Activated naive CD4-positive, alpha-beta T cell treated with anti-CD3 and anti-CD28 coated beads, Interleukin-2, amount 10 ng/mL, durations not matched to agents 7 days and 5 days (primary cell): ENCODE data around the gene HRH3.

ENCODE experiments used
- CTCF ChIA-PET: fragments of 350-600 bp; sonication (Branson Sonifier 250); formaldehyde crosslinking; loops from one replicate; lab custom pipeline; 2021; ENCODE audit warnings: antibody characterized with exemption; lab: Charles Lee
- DNase-seq: peaks from one replicate; pipeline ENCODE4 v3.0.0-alpha.2; 2020
- H3K27ac Mint-ChIP-seq: one replicate; pipeline ENCODE4 v1.8.0; 2021; ENCODE audit warnings: mild to moderate bottlenecking, moderate library complexity, mixed read lengths
- H3K27me3 Mint-ChIP-seq: one replicate; pipeline ENCODE4 v1.8.0; 2021; ENCODE audit warnings: mild to moderate bottlenecking, mixed read lengths
- H3K36me3 Mint-ChIP-seq: one replicate; pipeline ENCODE4 v1.8.0; 2021; ENCODE audit warnings: mixed read lengths
- H3K4me1 Mint-ChIP-seq: one replicate; pipeline ENCODE4 v1.8.0; 2021; ENCODE audit warnings: mixed read lengths
- H3K4me3 Mint-ChIP-seq: one replicate; pipeline ENCODE4 v1.8.0; 2021; ENCODE audit warnings: mild to moderate bottlenecking, moderate library complexity, mixed read lengths
- H3K9me3 Mint-ChIP-seq: one replicate; pipeline ENCODE4 v1.8.0; 2021; ENCODE audit warnings: mixed read lengths

The HRH3 gene

DNA sequence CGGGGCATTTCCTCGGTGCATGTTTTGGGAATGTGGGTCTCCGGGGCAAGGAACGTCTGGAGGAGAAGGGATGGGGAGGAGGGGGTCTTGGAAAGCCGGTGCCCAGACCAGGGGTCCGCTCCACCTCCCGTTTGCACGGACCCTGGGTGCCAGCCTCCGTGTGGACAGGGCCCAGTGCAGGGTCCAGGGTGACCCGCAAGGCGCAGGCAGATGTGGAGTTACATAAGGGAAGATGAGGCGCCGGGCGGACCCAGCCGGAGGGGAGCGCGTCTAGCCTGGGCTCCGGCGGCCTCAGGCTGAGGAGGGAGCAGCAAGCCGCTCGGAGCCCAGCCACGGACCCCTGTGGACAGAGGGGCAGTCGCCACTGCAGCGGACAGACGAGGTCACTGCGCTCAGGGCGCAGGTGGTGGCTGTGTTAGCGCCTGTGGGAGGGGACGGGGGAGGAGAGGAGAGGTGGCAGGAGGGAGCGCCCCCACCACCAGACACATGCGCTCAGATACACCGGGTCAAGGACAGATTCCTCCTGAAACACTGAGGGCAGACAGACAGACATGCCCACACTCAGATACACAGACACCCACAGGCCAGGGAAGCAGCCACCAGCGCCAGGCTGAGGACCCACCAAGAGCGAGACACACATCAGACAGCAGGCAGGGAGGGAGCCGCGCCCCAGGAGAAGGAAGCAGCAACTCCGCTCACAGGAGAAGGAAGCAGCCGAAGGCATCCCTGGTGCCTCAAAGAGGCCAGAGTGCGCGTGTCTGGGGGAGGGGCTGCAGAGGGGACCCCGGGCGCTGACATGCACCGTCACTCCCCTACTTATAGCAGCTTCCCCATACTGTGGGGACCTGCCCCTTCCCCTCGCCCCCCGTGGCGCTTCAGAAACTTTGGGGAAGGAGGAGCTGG is 839 bp upstream of the HRH3 start:
- no peak for DNase-seq
- Mint-ChIP-seq H3K27ac (no peak overlapping the region), H3K4me3 (no peak overlapping the region), H3K36me3 (no peaks in the 10 kb centered on the region), H3K4me1 (peaks cover 4% of the 10 kb centered on the region), H3K27me3 (peaks cover 82% of the 10 kb centered on the region), H3K9me3 (no peaks in the 10 kb centered on the region)
- CTCF ChIA-PET: no interaction called here

DNA sequence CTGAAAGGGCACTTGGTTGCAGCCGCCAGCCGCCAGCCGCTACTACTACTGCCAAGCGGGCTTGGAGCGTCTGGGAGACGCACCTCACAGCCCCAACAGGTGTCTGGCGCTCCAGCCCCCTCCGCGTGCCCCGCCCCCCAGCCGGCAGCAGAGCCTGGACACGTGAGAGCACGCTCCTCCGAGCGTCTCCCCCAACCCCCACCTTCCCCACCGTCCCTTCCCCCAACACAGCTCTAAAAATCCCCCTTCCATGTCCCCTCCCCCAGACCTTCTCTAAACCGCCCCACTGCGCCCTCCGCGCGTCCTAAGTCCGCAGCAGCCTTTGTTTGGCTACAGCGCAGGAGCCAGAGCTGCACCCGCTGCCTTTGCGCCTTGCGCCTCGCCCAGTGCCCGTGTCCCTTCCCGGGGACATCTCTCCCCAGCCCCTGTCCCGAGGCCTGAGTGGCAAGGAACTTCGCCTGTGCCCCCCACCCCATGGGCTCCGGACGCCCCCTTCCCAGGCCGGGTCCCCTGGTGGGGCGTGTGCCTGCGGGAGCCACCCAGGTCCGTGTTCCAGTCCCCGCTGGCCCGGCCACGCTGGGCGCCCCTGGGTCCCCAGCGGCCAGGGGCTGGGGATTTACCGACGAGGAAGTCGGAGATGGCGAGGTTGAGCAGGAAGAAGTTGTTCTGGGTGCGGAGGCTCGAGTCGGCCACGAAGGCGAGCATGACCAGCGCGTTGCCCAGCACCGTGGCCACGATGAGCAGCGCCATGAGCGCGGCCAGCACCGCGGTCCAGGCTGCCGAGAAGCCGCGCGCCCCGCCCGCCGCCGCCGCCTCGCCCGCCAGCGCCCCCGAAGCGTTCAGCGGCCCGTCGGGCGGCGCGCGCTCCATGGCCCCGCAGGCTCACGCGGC is 732 bp downstream of the HRH3 start:
- Mint-ChIP-seq H3K4me1 (peaks cover 4% of the 10 kb centered on the region), H3K27me3 (peaks cover 85% of the 10 kb centered on the region), H3K9me3 (no peaks in the 10 kb centered on the region), H3K36me3 (no peaks in the 10 kb centered on the region), H3K4me3 (no peak overlapping the region), H3K27ac (no peak overlapping the region)
- DNase-seq: no peak
- CTCF ChIA-PET: no interaction called here

DNA sequence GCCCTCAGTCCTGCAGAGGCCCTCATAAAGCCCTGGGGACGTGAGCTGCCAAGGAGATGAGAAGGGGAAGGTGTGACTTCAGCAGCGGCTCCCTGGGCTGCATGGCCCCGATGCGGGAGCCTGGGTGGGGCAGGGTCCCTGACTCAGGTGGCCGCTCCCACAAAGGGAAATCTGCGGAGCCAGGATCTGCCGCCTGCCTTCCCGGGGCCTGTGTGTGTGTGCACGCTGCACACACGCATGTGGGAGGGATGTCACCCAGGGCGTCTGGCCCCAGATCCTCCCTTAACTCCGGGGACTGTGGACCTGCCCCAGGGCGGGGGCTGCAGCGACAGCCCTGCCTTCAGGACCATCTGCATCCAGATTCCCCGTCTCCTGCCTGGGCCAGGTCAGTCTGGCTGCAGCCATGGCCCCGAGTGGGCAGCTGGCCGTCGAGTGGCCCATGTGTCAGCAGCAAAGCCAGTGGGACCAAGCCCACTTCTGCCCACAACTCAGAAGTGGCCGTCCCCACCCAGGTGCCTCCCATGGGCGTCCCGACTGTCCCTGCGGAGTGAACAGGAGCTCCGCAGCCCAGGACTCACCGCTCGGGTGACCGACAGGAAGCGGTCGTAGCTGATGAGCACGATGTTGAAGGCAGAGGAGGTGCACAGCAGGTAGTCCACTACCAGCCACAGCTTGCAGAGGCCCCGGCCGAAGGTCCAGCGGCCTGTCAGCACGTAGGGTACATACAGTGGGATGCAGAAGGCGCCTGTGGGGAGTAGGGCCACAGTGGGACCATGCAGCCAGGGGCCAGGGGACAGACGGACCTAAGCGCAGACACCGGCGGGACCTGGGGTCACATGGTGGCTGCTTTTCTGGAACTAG is 1.9 kb downstream of the HRH3 start:
- no peaks in the 10 kb centered on the region for H3K9me3 Mint-ChIP-seq
- H3K36me3 Mint-ChIP-seq: no peaks in the 10 kb centered on the region
- no peak overlapping the region for H3K4me3 Mint-ChIP-seq
- DNase-seq: no peak
- H3K27ac Mint-ChIP-seq: no peak overlapping the region
- H3K4me1 Mint-ChIP-seq: peaks cover 4% of the 10 kb centered on the region
- peaks cover 83% of the 10 kb centered on the region for H3K27me3 Mint-ChIP-seq
- CTCF ChIA-PET: no interaction called here

DNA sequence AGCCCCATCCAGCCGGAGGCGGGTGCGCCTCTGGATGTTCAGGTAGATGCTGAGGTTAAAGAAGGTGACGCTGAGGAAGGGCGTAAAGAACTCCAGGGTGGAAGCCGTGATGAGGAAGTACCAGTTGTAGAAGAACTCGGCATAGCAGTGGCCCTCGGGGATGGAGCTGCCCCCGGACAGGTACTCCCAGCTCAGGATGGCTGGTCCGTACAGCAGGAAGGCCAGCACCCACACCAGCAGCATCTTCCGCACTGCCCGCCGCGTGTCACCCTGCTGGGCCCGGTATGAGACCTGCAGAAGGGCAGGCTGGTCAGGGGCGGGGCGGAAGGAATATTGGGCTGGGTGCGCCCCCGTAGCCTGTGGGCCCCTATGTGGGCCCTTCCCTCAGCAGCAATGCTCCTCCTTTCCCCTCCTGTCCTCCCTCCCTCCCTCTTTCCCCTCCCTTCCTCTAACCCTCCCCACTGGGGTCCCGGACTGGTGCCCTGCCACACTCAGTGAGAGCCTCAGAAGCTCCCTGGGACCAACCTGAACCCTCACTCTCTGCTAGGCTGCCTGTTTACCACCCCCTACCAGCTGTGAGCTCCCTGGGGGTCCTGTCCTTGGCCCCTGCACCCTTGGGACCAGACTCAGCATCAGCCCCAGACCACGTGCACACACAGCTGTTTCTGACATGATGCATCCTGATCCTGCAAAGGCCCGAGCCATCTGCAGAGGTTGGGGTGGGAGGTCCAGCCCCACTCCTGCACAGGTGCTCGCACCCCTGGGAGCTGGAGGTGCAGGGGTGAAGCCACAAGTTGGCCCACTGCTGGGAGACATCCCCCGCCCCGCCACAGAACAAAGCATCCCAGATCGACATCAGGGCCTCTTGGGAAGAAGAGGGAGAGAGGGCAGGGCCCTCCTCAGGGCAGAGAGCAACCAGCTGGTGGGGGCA is 3.2 kb downstream of the HRH3 start:
- Mint-ChIP-seq H3K27me3 (peaks cover 76% of the 10 kb centered on the region), H3K9me3 (no peaks in the 10 kb centered on the region), H3K4me1 (peaks cover 4% of the 10 kb centered on the region), H3K4me3 (no peak overlapping the region), H3K27ac (no peak overlapping the region), H3K36me3 (no peaks in the 10 kb centered on the region)
- CTCF ChIA-PET: no interaction called here
- DNase-seq: no peak

DNA sequence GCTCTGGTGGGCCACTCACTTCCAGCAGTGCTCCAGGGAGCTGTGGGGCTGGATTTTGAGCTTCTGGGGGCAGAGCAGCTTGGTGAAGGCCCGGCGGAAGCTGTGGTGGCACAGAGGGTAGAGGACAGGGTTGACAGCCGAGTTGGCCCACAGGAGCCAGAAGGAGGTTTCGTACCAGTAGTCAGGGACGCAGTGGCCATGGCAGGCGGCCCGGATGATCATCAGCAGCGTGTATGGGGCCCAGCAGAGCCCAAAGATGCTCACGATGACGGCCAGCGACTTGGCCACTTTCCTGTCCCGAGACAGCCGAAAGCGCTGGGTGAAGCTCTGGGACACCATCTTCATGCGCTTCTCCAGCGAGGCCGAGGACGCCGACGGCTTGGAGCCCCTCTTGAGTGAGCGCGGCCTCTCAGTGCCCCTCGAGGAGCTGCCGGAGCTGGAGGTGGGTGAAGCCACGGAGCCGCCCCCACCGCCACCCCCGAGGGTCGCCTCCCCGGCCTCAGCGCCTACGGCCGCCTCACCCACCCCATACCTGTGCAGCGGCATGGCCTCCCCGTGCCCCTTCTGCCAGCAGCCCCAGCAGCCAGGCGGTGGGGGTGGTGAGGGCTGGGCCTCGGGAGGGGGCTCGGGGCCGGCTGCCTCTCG is 4.0 kb downstream of the HRH3 start:
- no peak overlapping the region for H3K27ac Mint-ChIP-seq
- CTCF ChIA-PET: no interaction called here
- H3K36me3 Mint-ChIP-seq: no peaks in the 10 kb centered on the region
- H3K4me1 Mint-ChIP-seq: peaks cover 4% of the 10 kb centered on the region
- no peak overlapping the region for H3K4me3 Mint-ChIP-seq
- DNase-seq: no peak
- peaks cover 74% of the 10 kb centered on the region for H3K27me3 Mint-ChIP-seq
- no peaks in the 10 kb centered on the region for H3K9me3 Mint-ChIP-seq

DNA sequence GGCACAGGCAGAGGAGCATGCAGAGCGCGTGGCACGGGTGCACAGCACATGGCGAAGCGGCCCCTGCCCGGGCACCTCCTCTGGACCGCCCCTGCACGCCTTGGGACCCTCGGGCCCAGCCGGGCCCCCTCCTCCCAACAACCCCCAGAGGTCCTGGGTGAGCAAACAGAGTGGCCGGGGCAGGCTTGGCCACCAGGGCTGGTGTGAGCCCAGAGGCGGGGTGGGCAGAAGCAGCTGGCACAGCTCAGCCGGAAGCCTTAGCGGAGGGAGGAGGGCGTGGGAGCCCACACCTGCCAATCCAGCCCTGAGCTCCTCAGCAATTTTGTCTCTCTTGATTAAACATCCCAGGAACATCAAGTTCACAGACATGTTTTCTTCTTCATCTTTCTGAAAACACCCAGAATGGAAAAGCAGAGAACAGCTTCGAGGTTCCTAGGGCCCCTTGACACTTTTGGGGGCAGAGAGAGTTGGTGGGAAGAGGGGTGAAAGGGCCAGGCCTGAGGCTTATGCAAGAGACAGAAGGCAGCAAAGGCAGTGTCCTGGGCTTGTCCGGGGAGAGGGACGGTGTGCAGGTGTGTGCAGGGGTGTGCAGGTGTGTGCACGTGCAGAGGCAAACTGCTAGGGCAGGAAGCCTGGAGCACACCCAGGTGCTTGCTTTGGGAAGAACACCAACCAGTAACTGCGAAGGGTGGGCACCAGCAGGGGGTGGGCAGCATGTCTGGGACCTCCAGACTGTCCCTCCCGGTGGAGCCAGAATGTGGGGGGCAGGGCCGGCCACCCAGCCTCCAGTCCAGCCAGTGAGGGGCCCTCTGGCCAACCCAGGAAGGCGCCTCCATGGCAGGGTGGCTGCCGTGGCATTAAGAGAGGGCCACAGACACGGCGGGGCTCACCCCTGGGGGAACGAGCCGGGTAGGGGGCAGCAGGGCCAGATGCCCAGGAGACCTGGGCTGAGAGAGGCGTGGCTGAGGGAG is 4.8 kb downstream of the HRH3 start:
- no peak for DNase-seq
- Mint-ChIP-seq H3K4me1 (no peaks in the 10 kb centered on the region), H3K36me3 (no peaks in the 10 kb centered on the region), H3K4me3 (no peak overlapping the region), H3K9me3 (no peaks in the 10 kb centered on the region), H3K27me3 (peaks cover 70% of the 10 kb centered on the region), H3K27ac (no peak overlapping the region)
- CTCF ChIA-PET: no interaction called here

DNA sequence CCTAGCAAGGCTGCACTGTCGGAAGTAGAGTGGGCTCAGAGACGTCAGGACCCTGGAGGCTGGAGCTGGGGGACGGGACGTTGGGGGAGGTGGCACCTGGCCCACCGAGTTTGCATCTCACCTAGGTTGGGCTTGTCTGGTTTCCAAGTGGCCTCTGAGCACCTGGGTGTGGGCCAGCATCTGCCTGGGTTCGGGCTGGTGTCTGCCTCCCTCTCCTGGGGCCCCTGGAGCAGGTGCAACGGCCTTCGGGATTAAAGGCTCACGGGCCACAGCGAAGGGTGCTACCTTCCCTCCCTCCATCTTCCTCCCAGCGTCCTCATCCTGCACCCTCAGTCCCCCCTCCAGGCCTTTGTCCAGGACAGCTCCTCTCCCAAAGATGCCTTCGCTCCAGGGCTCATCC is 6.0 kb downstream of the HRH3 start:
- H3K27ac Mint-ChIP-seq: no peak overlapping the region
- no peaks in the 10 kb centered on the region for H3K36me3 Mint-ChIP-seq
- no peaks in the 10 kb centered on the region for H3K9me3 Mint-ChIP-seq
- no peak for DNase-seq
- H3K4me3 Mint-ChIP-seq: no peak overlapping the region
- peaks cover 72% of the 10 kb centered on the region for H3K27me3 Mint-ChIP-seq
- CTCF ChIA-PET: no interaction called here
- no peaks in the 10 kb centered on the region for H3K4me1 Mint-ChIP-seq

DNA sequence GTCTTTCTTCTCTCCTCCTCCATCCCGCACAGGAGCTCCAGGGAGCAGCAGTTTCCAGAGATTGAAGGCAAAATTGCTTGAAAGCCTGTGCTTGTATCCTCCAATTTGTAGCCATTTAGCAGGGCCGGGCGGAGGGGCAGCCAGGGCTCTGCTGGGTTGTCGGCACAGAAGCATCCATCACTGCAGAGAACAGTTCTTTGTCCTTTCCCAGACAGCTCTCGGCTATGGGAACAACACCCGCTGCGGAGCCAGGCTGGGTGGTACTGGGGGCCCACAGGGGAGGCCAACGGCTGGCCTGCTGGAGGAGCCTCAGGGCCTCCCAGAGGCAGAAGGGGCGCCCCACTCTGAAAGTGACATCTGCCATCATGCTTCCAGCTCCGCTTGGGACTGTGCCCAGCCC is 7.8 kb downstream of the HRH3 start:
- H3K4me1 Mint-ChIP-seq: no peaks in the 10 kb centered on the region
- no peak overlapping the region for H3K4me3 Mint-ChIP-seq
- no peaks in the 10 kb centered on the region for H3K36me3 Mint-ChIP-seq
- H3K27me3 Mint-ChIP-seq: peaks cover 54% of the 10 kb centered on the region
- CTCF ChIA-PET: no interaction called here
- H3K27ac Mint-ChIP-seq: no peak overlapping the region
- H3K9me3 Mint-ChIP-seq: no peaks in the 10 kb centered on the region
- DNase-seq: no peak

DNA sequence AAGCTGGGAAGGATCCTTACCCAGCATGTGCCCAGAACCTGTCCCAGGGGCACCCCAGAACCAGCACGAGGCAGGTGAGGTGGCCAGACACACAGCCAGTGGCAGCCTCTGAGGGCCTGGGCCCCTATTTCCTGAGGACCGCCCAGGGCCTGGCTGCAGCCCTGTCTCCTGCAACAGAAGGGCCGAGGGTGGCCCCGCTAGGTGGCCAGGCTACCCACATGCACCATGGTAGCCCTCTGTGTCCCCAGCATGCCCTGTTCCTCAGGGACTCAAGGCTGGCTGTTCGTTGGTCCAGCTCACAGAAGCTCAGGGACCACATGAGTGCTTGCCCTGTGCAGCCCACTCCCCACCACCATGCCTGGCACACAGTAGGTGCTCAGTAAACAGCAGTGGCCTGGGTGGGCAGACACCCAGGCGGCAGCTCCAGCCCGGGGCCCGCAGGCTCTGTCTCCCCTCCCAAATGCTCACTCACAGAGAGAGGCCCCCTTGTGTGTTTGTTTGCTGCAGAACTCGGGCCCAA is 8.2 kb downstream of the HRH3 start:
- Mint-ChIP-seq H3K36me3 (no peaks in the 10 kb centered on the region), H3K4me3 (no peak overlapping the region), H3K27ac (no peak overlapping the region), H3K4me1 (no peaks in the 10 kb centered on the region), H3K9me3 (no peaks in the 10 kb centered on the region), H3K27me3 (peaks cover 50% of the 10 kb centered on the region)
- CTCF ChIA-PET: no interaction called here
- no peak for DNase-seq

DNA sequence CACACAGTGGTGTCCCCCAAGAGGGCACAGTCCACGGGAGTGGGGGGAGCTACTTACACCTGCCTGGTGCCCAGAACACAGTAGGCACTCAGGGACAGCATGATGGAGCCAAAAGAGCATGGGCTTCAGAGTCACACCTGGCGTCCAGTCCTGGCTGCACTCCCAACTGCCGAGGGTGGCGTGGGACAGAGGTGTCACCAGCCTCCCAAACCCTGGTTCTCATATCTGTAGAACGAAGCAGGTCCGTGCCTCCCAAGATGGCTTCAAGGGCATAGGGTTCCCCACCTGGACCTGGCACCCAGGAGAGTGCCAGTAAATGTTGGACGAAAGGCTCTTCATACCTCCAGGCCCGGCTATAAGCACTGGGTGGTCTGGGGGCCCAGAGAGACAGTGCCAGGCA is 8.9 kb downstream of the HRH3 start:
- DNase-seq: no peak
- H3K27ac Mint-ChIP-seq: no peak overlapping the region
- H3K27me3 Mint-ChIP-seq: peaks cover 47% of the 10 kb centered on the region
- H3K4me3 Mint-ChIP-seq: no peak overlapping the region
- no peaks in the 10 kb centered on the region for H3K36me3 Mint-ChIP-seq
- CTCF ChIA-PET: no interaction called here
- no peaks in the 10 kb centered on the region for H3K9me3 Mint-ChIP-seq
- H3K4me1 Mint-ChIP-seq: no peaks in the 10 kb centered on the region

DNA sequence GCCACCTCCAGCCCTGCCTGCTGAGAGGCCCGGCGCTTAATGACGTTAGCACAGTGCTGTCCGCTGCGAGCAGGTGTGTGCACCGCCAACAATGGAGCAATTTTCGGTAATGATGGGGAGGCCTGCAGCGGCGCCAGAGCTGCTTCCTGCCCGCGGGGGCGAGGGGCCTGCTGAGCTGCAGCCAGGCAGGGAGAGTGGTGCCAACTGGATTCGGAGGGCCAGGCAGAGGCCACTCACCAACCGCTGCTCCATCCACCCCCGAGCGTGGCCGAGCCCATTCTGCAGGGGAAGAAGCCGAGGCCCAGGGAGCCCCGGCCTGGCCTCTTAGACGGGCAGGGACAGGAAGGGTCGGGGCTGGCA is 9.6 kb downstream of the HRH3 start:
- Mint-ChIP-seq H3K36me3 (no peaks in the 10 kb centered on the region), H3K4me1 (no peaks in the 10 kb centered on the region), H3K27me3 (peaks cover 41% of the 10 kb centered on the region), H3K4me3 (no peak overlapping the region), H3K9me3 (no peaks in the 10 kb centered on the region), H3K27ac (no peak overlapping the region)
- DNase-seq: no peak
- CTCF ChIA-PET: no interaction called here

DNA sequence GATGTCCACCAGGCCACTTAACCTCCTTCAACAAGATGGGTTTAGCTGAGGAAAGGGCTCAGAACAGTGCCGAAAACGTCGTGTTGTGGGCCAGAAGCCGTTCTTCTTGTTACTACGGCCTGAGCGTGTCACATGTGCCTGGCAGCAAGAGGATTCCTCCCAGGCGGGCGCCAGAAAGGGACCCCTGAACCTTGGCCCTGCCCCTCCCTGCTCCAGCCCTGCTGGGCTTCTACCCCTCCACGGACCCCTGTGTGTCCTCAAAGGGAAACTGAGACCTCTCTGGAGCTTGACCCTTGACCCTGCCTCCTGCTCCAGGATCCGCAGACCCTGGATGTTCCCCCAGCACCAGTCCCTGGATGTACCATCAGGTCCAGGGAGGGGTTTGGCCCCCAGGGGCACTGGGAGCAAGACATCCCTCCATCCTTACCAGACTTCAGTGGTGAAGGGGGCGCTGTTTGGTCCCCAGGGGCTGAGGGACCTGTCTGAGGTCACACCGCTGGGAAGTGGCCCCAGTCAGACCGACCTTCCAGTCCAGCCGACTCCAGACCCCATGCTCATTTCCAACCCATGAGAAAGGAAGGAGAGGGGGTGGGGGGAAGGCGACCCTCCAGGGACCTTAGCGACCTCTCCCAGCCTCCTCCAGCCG is 10.1 kb downstream of the HRH3 start:
- peaks cover 36% of the 10 kb centered on the region for H3K27me3 Mint-ChIP-seq
- H3K27ac Mint-ChIP-seq: no peak overlapping the region
- no peak overlapping the region for H3K4me3 Mint-ChIP-seq
- H3K9me3 Mint-ChIP-seq: no peaks in the 10 kb centered on the region
- DNase-seq: no peak
- H3K36me3 Mint-ChIP-seq: no peaks in the 10 kb centered on the region
- H3K4me1 Mint-ChIP-seq: no peaks in the 10 kb centered on the region
- CTCF ChIA-PET: no interaction called here
